K562 (cell line): ENCODE measurements around the gene RNF17. TPM values are rescaled to one million over a fixed set of nuclear protein-coding genes. Genes with fewer than 3 reads are reported as not detected.

Experiments used
- ATAC-seq: fragments of 200-7000 bp; cut with Tn5 transposase; 3 replicates; pipeline ENCODE4 v1.9.1; 2020; ENCODE audit warnings: moderate library complexity
- BruUV-seq: library from RNA; stranded (reverse); fragments of 400-500 nt; replicated peaks from 2 replicates; lab custom pipeline; 2021; lab: Mats Ljungman, UMichigan
- CTCF ChIA-PET: fragments of 300-600 bp; formaldehyde crosslinking; extraction: SDS; loops from one replicate; lab custom pipeline; 2021; ENCODE audit warnings: low intra/inter-chr PET ratio; lab: Yijun Ruan, JAX
- POLR2A ChIA-PET: fragments of 300-600, 350-650 bp; sonication (Branson Sonifier 250); formaldehyde crosslinking; extraction: SDS; loops from one replicate; lab custom pipeline; 2021; ENCODE audit warnings: antibody characterized with exemption, inconsistent platforms; lab: Yijun Ruan, JAX
- DNase-seq, 4 experiments: peaks; one replicate each; pipeline versions ENCODE4 v3.0.0 to v3.0.0-alpha.2; 2011 to 2018; ENCODE audit warnings: low spot score in 3 of 4, mixed read lengths in 3 of 4; ENCODE audit errors: extremely low read depth in 1 of 4
- FAIRE-seq: peaks from 2 replicates; lab custom pipeline; 2011; peaks lifted over from hg19 to GRCh38; lab: Jason Lieb, UNC
- H2AFZ ChIP-seq: 2 replicates; pipeline ENCODE4 v1.6.0; 2011; ENCODE audit warnings: low read depth, low read length, control low read depth, inconsistent platforms
- H3K27ac ChIP-seq: fragments of 200-600 bp; 3 replicates; pipeline ENCODE4 v1.8.0; 2011; ENCODE audit warnings: low read depth, mild to moderate bottlenecking, control low read depth, inconsistent platforms, low read length, moderate library complexity, mixed read lengths; ENCODE audit errors: extremely low read depth
- H3K27me3 ChIP-seq, 2 experiments: fragments of 300-600 bp in 1 of 2; 2 replicates in 1 of 2; 3 replicates in 1 of 2; pipeline versions ENCODE4 v1.6.0 to v1.8.0; 2011; ENCODE audit warnings: inconsistent platforms in 2 of 2, low read length in 2 of 2, mild to moderate bottlenecking in 1 of 2, mixed read lengths in 1 of 2, moderate library complexity in 1 of 2; ENCODE audit not compliant: control insufficient read depth in 2 of 2, insufficient read depth in 2 of 2
- H3K36me3 ChIP-seq: fragments of 300-600 bp; 3 replicates; pipeline ENCODE4 v1.8.0; 2011; ENCODE audit warnings: mild to moderate bottlenecking, low read length, inconsistent platforms; ENCODE audit not compliant: control insufficient read depth, insufficient read depth
- H3K4me1 ChIP-seq, 2 experiments: fragments of 200-600 bp in 1 of 2; replicated peaks in 1 of 2; 2 replicates in 1 of 2; 3 replicates in 1 of 2; pipeline versions ENCODE4 v1.5.1 to v1.8.0; 2011; ENCODE audit warnings: inconsistent platforms in 2 of 2, low read length in 2 of 2, mild to moderate bottlenecking in 1 of 2, mixed read lengths in 1 of 2, moderate library complexity in 1 of 2; ENCODE audit not compliant: control insufficient read depth in 2 of 2, insufficient read depth in 2 of 2
- H3K4me2 ChIP-seq: 2 replicates; pipeline ENCODE4 v1.6.1; 2011; ENCODE audit warnings: low read length, control low read depth, inconsistent platforms, mixed read lengths; ENCODE audit not compliant: insufficient read depth
- H3K4me3 ChIP-seq: fragments of 200-600 bp; sonication (generic), shearing (Covaris generic); 2 replicates; pipeline ENCODE4 v1.5.1; 2016; ENCODE audit warnings: control low read depth, inconsistent platforms
- H3K79me2 ChIP-seq: fragments of 200-600 bp; 3 replicates; pipeline ENCODE4 v1.8.0; 2011; ENCODE audit warnings: low read length, inconsistent platforms; ENCODE audit not compliant: control insufficient read depth, insufficient read depth
- H3K9ac ChIP-seq, 2 experiments: 2 replicates each; pipeline versions ENCODE4 v1.6.0 to v1.6.1; 2011; ENCODE audit warnings: low read depth in 2 of 2, low read length in 2 of 2, control low read depth in 1 of 2, inconsistent platforms in 1 of 2, mild to moderate bottlenecking in 1 of 2, mixed read lengths in 1 of 2; ENCODE audit not compliant: insufficient read depth in 1 of 2
- H3K9me1 ChIP-seq: one replicate; pipeline ENCODE4 v1.6.0; 2011; ENCODE audit warnings: inconsistent platforms, mild to moderate bottlenecking, low read length, moderate library complexity; ENCODE audit not compliant: control insufficient read depth, insufficient read depth
- H3K9me3 ChIP-seq: replicated peaks from 2 replicates; pipeline ENCODE4 v1.5.1; 2011; ENCODE audit warnings: low read depth, low read length, inconsistent platforms; ENCODE audit not compliant: control insufficient read depth, insufficient read depth
- H4K20me1 ChIP-seq: replicated peaks from 2 replicates; pipeline ENCODE4 v1.6.1; 2011; ENCODE audit warnings: low read length, inconsistent platforms, mixed read lengths; ENCODE audit not compliant: control insufficient read depth, insufficient read depth
- CAMTA2 ChIP-seq: fragments of 250-450 bp; sonication (Bioruptor Pico); conservative IDR thresholded peaks from 2 replicates; pipeline ENCODE4 v1.5.1; 2022
- FOXK2 ChIP-seq, 2 experiments: fragments of 450-650 bp; IDR thresholded peaks in 1 of 2; conservative IDR thresholded peaks in 1 of 2; 2 replicates each; pipeline ENCODE4 v1.6.1; 2016; ENCODE audit warnings: low read depth in 2 of 2, mild to moderate bottlenecking in 1 of 2
- GTF3C2 ChIP-seq: IDR thresholded peaks from 3 replicates; pipeline ENCODE4 v1.6.1; 2011; ENCODE audit warnings: borderline replicate concordance, mild to moderate bottlenecking, moderate library complexity; ENCODE audit not compliant: insufficient read length; ENCODE audit errors: extremely low read depth
- HMG20A ChIP-seq: fragments of 450-650 bp; formaldehyde crosslinking; conservative IDR thresholded peaks from 2 replicates; pipeline ENCODE4 v1.4.0; 2020; ENCODE audit warnings: mild to moderate bottlenecking, mixed read lengths
- NELFE ChIP-seq: IDR thresholded peaks from 2 replicates; pipeline ENCODE4 v1.6.1; 2011; ENCODE audit warnings: mild to moderate bottlenecking; ENCODE audit not compliant: insufficient read depth, insufficient read length
- NKRF ChIP-seq: fragments of 450-650 bp; IDR thresholded peaks from 2 replicates; pipeline ENCODE4 v1.6.1; 2016; ENCODE audit warnings: borderline replicate concordance
- ZNF785 ChIP-seq: fragments of 250-450 bp; sonication (Bioruptor Pico); IDR thresholded peaks from 2 replicates; pipeline ENCODE4 v1.4.0; 2020; ENCODE audit warnings: mild to moderate bottlenecking
- in situ Hi-C: fragments of 300-500 bp; cut with MboI; formaldehyde crosslinking; loops from 4 replicates; pipeline ENCODE4 v1.15.0; 2018; ENCODE audit warnings: inconsistent platforms, mixed read lengths
- intact Hi-C: fragments of 100-400 bp; cut with micrococcal nuclease; formaldehyde crosslinking; loops from 2 replicates; pipeline ENCODE4 v1.14.2; 2022
- polyA plus RNA-seq, 8 experiments: library from polyadenylated mRNA; depleted of rRNA in 4 of 8; stranded (reverse) in 5 of 8; unstranded in 3 of 8; fragments of >200 nt; fragmentation: Nextera tagmentation in 2 of 8; fragmentation: Illumina TruSeq in 1 of 8; extraction: Ambion mirVana in 2 of 8; extraction: Trizol in 1 of 8; gene quantifications; 2 replicates each; pipeline versions ENCODE4 v1.2.1 to v1.2.3, GENCODE V29; 2011 to 2014; ENCODE audit warnings: inconsistent platforms in 1 of 8, missing spikeins in 1 of 8
- total RNA-seq, 7 experiments: library from RNA; depleted of rRNA in 6 of 7; stranded (reverse); fragments of >200 nt in 6 of 7; fragmentation: Illumina TruSeq in 2 of 7; extraction: Trizol in 2 of 7; gene quantifications; 2 replicates each; pipeline versions ENCODE4 v1.2.1 to v1.2.3, GENCODE V29; 2011 to 2021; ENCODE audit warnings: low replicate concordance in 1 of 7

The RNF17 gene
- total and polyA plus RNA-seq, 9 of the 15 experiments (the other 6 are each of a cell fraction or from before 2014, with no cell fraction given) = 0.11 to 0.90 (median 0.58) TPM

GRCh38 chr13:24759197-24759596 lies 4.8 kb upstream of the RNF17 start:
- no peak overlapping the region for H3K27ac ChIP-seq
- no peak overlapping the region for H2AFZ ChIP-seq
- no peak overlapping the region for H3K9ac ChIP-seq
- no TSS peak for BruUV-seq
- no peaks in the 10 kb centered on the region for H4K20me1 ChIP-seq
- no peaks in the 10 kb centered on the region for H3K9me1 ChIP-seq
- no peaks in the 10 kb centered on the region for H3K36me3 ChIP-seq
- in situ Hi-C loops (no loop called here), intact Hi-C loops (no loop called here)
- H3K4me2 ChIP-seq = no peak overlapping the region
- no peak for FAIRE-seq
- TF ChIP-seq GTF3C2 = no peak
- no peak for TF ChIP-seq FOXK2 (conservative IDR thresholded peaks at IDR 0.05 in 1 of 2, IDR thresholded peaks at IDR 0.05 in 1 of 2; ENCODE audit: low read depth in 2 of 2)
- TF ChIP-seq NELFE = no peak
- no peak for TF ChIP-seq CAMTA2 (CRISPR knock-in tag)
- TF ChIP-seq ZNF785 (CRISPR knock-in tag) = no peak
- TF ChIP-seq HMG20A (CRISPR knock-in tag) = no peak
- TF ChIP-seq NKRF = no peak
- no peak overlapping the region for H3K4me3 ChIP-seq
- ChIA-PET POLR2A (interaction anchor here (0.6 kb wide), 1 partner anchor 240 kb away, joined by 3 read pairs; no protein-coding TSS in a partner anchor), CTCF (no interaction called here)
- no peaks in the 10 kb centered on the region for H3K27me3 ChIP-seq
- no peak for ATAC-seq
- no peak for DNase-seq
- peaks cover 0 to 5% of the 10 kb centered on the region in 2 experiments; a peak in 1 of 5 replicates for H3K4me1 ChIP-seq
- no peaks in the 10 kb centered on the region for H3K9me3 ChIP-seq
- H3K79me2 ChIP-seq = no peaks in the 10 kb centered on the region
